HL-60/S4 treated with retinoic acid at 250 ng/mL for 4 days and 3 days (cell line): ENCODE results near the gene TCF7.

ENCODE experiments used
- in situ Hi-C: fragments of 300-500 bp; cut with MboI; formaldehyde crosslinking; loops from 2 replicates; pipeline ENCODE4 v1.7.0; 2022; ENCODE audit warnings: low sequenced_read_pairs

The TCF7 gene

GRCh38 chr5:134111741-134112647, 2.5 kb upstream of the TCF7 start:
- in situ Hi-C loops: no loop called here

- in situ Hi-C loops: no loop called here
These were observed 1.6 kb upstream of the TCF7 start for GRCh38 chr5:134112726-134113362.

GRCh38 chr5:134113363-134113889, 1.1 kb upstream of the TCF7 start:
- in situ Hi-C loops: no loop called here

- in situ Hi-C loops: no loop called here
These were observed 665 bp downstream of the TCF7 start for GRCh38 chr5:134114886-134115805.

GRCh38 chr5:134115806-134116175, 1.3 kb downstream of the TCF7 start:
- in situ Hi-C loops: no loop called here

GRCh38 chr5:134116286-134116685, 1.8 kb downstream of the TCF7 start:
- in situ Hi-C loops: no loop called here

GRCh38 chr5:134116789-134117761, 2.6 kb downstream of the TCF7 start:
- in situ Hi-C loops: no loop called here

- in situ Hi-C loops: no loop called here
These were observed 3.8 kb downstream of the TCF7 start for GRCh38 chr5:134118212-134118835.

- in situ Hi-C loops: no loop called here
These were observed 5.2 kb downstream of the TCF7 start for GRCh38 chr5:134119720-134120119.

- in situ Hi-C loops: no loop called here
These were observed 6.1 kb downstream of the TCF7 start for GRCh38 chr5:134120386-134121138.

GRCh38 chr5:134122530-134122929, 8.0 kb downstream of the TCF7 start:
- in situ Hi-C loops: no loop called here

GRCh38 chr5:134123360-134123759, 8.9 kb downstream of the TCF7 start:
- in situ Hi-C loops: no loop called here

- in situ Hi-C loops: no loop called here
These were observed 10.0 kb downstream of the TCF7 start for GRCh38 chr5:134124289-134125038.

- in situ Hi-C loops: no loop called here
These were observed 10.8 kb downstream of the TCF7 start for GRCh38 chr5:134125039-134126015.

- in situ Hi-C loops: no loop called here
These were observed 12.9 kb downstream of the TCF7 start for GRCh38 chr5:134127376-134127861.

GRCh38 chr5:134127988-134128647, 13.6 kb downstream of the TCF7 start:
- in situ Hi-C loops: no loop called here
